DMS 273 (cell line): ENCODE data around the gene STK39.
"Not testable (repeated sequence)": the region's sequence is repeated elsewhere in the genome, so short reads cannot be mapped to it uniquely, and the experiment has no call there.

Source experiments
- DNase-seq: peaks from one replicate; lab custom pipeline; 2025; ENCODE audit not compliant: unreplicated experiment; lab: John Stamatoyannopoulos, UW

STK39 gene

GRCh38 chr2:168247341-168248261, at the start of gene STK39:
Gene STK39 (minus strand): TSS chr2:168247595. CDS start chr2:168247435, 160 bp downstream.
- peak; percentile 93 for DNase-seq

- no peak for DNase-seq
Observed at GRCh38 chr2:168295051-168295450, 47.7 kb upstream of the STK39 start.

DNA sequence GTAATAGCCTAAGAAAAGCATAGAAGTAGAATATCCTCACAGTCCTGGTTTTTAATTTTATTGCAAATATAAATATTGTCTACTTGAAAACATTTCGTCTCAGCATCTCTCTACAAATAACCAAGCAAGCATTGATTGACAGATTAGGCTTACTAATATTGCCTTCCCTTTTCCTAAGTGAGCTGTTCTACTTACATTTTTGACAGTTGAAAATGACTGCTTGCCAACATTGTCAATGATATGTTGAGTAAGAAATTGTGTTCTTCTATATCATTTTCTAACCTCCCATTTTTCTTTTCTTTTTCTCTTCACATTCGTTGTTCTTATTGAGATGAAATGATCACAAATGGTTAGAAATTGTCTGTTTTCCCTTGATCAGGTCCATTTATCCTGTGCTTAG, 47.0 kb upstream of the STK39 start:
- no peak for DNase-seq

DNA sequence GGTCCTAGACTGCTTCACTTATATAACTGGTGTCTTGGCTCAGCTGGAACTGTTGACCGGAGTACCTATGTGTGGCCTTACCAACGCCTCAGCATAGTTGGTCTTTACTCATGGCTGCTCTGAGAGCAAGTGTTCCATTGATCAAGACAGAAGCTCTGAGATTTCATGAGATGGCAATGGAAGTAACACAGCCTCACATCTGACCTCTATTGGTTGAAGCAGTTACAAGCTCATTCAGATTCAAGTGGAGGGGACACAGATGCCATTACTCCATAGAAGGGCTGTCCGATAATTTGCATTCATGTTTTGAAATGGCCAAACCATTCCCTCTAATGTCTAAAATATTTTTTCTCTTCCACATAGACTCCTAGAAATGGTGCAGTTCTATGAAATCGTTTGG, 46.4 kb upstream of the STK39 start:
- DNase-seq: peak; percentile 20

DNA sequence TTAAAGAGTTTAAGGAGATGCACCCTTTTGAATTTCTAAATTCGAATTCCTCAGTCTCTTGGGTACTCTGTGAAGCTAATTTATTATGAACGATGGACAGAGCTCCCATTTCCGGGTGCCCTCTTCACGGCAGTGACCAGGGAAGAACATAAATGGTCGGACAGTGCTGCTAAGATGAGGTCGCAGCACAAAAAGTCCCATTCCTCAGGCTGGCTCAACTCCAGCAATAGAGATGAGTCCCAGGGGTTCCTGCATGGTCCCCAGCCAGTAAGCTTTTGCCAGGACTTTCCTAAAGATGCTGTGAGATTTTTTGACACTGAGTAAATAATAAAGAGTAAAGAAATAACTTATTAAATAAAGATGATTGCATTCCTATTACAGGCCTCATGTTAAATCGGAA, 43.0 kb upstream of the STK39 start:
- no peak for DNase-seq

- no peak for DNase-seq
Observed at GRCh38 chr2:168289880-168290279, 42.5 kb upstream of the STK39 start.

GRCh38 chr2:168286535-168286934, 39.1 kb upstream of the STK39 start:
- no peak for DNase-seq

- no peak for DNase-seq
Observed at GRCh38 chr2:168278424-168278888, 31.1 kb upstream of the STK39 start.

DNA sequence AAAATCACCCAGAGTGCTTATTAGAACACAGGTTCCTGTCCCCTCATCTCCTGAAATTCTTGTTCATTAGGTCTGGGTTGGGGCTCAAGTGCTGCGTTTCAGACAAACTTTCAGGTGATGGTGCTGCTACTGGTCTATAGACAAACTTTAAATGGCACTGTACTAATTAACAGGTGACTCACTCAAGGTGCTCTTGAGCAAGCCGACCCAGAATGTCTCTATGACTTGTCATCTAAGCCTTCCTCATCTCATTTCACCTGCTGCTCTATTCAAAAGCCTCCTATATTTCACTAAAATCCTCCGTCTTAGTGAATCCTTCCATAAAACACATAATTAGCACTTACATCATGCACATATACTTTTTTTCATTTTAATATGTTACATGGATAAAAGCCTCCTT, 29.9 kb upstream of the STK39 start:
- DNase-seq: no peak

DNA sequence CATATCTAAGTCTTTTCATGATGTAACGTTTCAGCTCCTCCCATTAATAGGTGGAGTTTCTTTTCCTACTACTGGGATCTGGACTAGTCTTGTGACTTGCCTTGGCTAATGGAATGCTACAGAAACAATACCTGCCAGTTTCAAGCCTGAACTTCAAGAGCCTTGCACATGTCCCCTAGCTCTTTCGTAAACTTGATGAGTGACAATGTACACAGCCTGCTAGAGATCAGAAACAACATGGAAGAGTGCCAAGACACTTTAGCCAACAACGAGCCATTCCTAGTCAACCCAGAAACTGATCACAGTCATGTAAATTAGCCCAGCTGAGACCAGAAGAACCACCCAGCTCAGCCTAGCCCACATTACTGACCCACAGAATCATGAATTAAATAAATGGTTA, 24.8 kb upstream of the STK39 start:
- no peak for DNase-seq

DNA sequence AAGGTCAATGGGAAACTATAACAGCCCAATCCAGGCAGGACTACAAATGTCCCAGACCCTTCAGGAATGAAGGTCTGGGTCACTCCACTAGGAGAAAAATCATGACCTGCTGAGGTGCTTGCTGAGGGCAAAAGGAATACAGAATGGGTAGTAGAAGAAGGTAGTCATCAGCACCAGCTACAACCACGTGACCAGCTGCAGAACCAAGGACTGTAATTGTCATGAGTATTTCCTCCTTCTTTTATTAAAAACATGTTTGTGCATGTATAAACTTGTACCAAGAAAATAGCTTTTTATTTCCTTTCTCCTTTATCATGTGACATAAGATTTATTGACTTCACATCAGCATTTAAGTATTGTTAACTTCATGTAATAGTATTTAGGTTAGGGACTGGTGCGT, 15.5 kb upstream of the STK39 start:
- not testable (repeated sequence) for DNase-seq

DNA sequence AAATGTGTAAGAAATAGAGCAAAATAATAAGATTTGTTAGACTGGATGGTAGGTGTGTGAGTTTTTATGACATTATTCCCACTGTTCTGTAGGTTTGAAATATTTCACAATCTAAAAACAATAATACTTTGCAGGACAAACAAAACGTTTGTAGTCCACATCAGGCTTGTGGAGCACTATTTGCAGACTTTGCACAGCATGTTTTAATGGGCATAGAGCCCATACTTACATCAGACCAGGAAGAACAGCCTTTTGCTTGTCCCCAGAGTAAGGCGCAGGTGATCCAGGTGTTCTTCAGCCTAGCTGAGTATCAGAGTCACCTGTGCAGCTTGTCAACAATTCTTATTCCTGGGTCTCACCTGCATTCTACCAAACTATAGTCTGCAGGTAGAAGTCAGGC, 9.1 kb upstream of the STK39 start:
- no peak for DNase-seq

- DNase-seq: no peak
Observed at GRCh38 chr2:168255866-168256265, 8.5 kb upstream of the STK39 start.

- peak; percentile 29 for DNase-seq
Observed at GRCh38 chr2:168255103-168255502, 7.7 kb upstream of the STK39 start.

GRCh38 chr2:168254158-168254935, 7.0 kb upstream of the STK39 start:
- peak; percentile 52 for DNase-seq

DNA sequence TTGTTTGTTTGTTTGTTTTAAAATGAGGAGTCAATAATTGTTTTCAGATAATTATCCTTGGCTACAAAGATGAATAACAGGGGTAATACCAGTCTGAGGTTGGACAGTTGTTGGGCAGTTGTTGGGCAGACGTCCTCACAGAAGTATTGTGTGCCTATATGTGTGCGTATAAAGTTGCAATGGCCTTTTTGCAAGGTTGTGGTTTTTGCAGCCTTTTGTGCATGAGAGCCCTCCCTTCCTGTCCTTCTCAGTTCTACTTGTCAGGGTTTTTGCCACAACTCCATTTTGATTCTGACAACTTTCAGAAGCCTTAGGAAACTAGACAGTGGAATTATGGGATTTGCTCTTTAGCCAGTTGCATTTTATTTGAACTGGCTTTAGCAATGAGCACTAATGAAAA, 6.0 kb upstream of the STK39 start:
- DNase-seq: no peak

DNA sequence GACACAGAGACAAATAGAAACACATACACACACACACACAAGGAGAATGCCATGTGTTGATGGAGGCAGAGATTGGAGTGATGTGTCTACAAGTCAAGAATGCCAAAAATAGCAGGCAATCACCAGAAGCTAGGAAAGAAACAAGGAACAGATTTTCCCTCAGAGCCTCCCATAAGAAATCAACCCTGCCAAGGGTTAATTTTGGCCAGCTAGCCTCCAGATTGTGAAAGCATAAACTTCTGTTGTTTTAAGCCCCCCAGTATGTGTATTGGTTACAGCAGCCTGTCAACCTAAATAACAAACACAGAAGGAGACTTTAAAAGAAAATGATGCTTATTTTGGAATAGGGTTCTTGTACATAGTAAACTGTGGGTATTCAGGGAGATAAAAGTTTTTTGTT, 5.6 kb upstream of the STK39 start:
- no peak for DNase-seq

- DNase-seq: peak; percentile 78
Observed at GRCh38 chr2:168246483-168247340, 683 bp downstream of the STK39 start.

DNA sequence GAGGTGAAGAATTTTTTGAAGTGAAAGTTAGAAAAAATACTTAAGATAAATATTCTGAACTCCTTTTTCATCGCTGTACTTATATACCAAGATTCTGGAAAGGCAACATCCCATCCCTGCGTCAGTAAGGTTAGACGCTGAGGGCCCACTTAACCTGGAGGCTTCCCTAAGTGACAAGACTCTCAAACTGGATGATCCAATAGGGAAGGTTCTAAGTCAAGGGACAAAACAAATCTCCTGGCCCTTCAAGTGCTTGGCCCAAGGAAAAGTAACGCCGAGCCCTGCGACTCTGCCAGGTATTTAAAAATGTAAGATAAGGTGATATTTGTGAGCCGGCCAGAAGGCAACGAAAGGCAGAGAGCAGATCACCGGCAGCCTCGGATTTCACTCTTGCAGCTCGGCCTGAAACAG, 1.3 kb downstream of the STK39 start:
- DNase-seq: no peak

- peak; percentile 57 for DNase-seq
Observed at GRCh38 chr2:168245074-168245825, 2.1 kb downstream of the STK39 start.
